HEK293T (cell line): ENCODE data around the gene SPIN1.

ENCODE experiments used
- CTCF ChIA-PET: fragments of 350-600 bp; formaldehyde crosslinking; extraction: SDS; loops from one replicate; lab custom pipeline; 2021; ENCODE audit warnings: antibody characterized with exemption, inconsistent platforms; lab: Yijun Ruan, JAX
- POLR2A ChIA-PET: fragments of 350-600 bp; formaldehyde crosslinking; extraction: SDS; loops from one replicate; lab custom pipeline; 2020; ENCODE audit warnings: antibody characterized with exemption, inconsistent platforms; lab: Yijun Ruan, JAX
- DNase-seq: peaks from one replicate; pipeline ENCODE4 v3.0.0; 2012; ENCODE audit warnings: mixed read lengths; ENCODE audit errors: extremely low spot score
- ARNT ChIP-seq: fragments of 450-650 bp; IDR thresholded peaks from 2 replicates; pipeline ENCODE4 v1.6.1; 2017; ENCODE audit warnings: mild to moderate bottlenecking
- BHLHE40 ChIP-seq: fragments of 450-650 bp; IDR thresholded peaks from 2 replicates; pipeline ENCODE4 v1.6.1; 2016; ENCODE audit warnings: mild to moderate bottlenecking, moderate library complexity, borderline replicate concordance
- CTBP1 ChIP-seq: fragments of 450-650 bp; IDR thresholded peaks from 2 replicates; pipeline ENCODE4 v1.6.1; 2016; ENCODE audit warnings: borderline replicate concordance
- ELF4 ChIP-seq: fragments of 450-650 bp; IDR thresholded peaks from 2 replicates; pipeline ENCODE4 v1.6.1; 2017; ENCODE audit warnings: antibody characterized with exemption
- FOXA1 ChIP-seq: fragments of 450-650 bp; IDR thresholded peaks from 2 replicates; pipeline ENCODE4 v1.6.1; 2016; ENCODE audit warnings: mild to moderate bottlenecking
- FOXK2 ChIP-seq: fragments of 450-650 bp; IDR thresholded peaks from 2 replicates; pipeline ENCODE4 v1.6.1; 2016; ENCODE audit warnings: mild to moderate bottlenecking
- FOXM1 ChIP-seq: fragments of 450-650 bp; IDR thresholded peaks from 2 replicates; pipeline ENCODE4 v1.6.1; 2017; ENCODE audit warnings: mild to moderate bottlenecking, borderline replicate concordance
- HDGF ChIP-seq: fragments of 450-650 bp; IDR thresholded peaks from 2 replicates; pipeline ENCODE4 v1.6.1; 2017; ENCODE audit warnings: antibody characterized with exemption, borderline replicate concordance
- L3MBTL2 ChIP-seq: fragments of 450-650 bp; conservative IDR thresholded peaks from 2 replicates; pipeline ENCODE4 v1.6.1; 2016; ENCODE audit warnings: mild to moderate bottlenecking
- LEF1 ChIP-seq: fragments of 450-650 bp; IDR thresholded peaks from 2 replicates; pipeline ENCODE4 v1.6.1; 2017; ENCODE audit warnings: mild to moderate bottlenecking, borderline replicate concordance
- NFRKB ChIP-seq: fragments of 450-650 bp; IDR thresholded peaks from 2 replicates; pipeline ENCODE4 v1.6.1; 2016; ENCODE audit warnings: mild to moderate bottlenecking, moderate library complexity
- SP1 ChIP-seq: fragments of 450-650 bp; IDR thresholded peaks from 2 replicates; pipeline ENCODE4 v1.6.1; 2017
- SUZ12 ChIP-seq: fragments of 450-650 bp; IDR thresholded peaks from 2 replicates; pipeline ENCODE4 v1.6.1; 2016; ENCODE audit warnings: mild to moderate bottlenecking
- TARDBP ChIP-seq: fragments of 450-650 bp; IDR thresholded peaks from 2 replicates; pipeline ENCODE4 v1.6.1; 2016
- ZNF384 ChIP-seq: fragments of 450-650 bp; IDR thresholded peaks from 2 replicates; pipeline ENCODE4 v1.6.1; 2016
- TF ChIP-seq, protein P1 (sequence below): fragments of 450-650 bp; IDR thresholded peaks from 2 replicates; pipeline ENCODE4 v1.6.1; 2016

Gene SPIN1

DNA sequence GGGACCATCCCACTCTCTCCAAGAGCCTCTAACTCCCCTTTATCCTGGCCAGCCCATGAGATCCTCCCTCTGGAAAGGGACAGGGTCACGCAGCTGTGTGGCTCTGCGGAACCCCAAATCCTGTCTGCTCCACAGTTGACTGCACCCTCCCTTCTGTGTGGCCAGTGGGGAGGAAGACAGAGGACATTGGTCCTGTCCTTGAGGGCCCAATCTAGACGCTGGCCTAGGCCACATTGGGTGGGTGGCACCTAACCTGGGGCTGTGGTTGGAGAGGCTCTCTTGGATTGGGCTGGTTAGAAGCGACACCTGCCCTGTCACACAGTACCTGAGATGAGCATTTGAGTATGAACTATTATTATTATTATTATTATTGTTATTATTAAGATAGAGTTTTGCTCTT lies 134.1 kb downstream of the SPIN1 start:
- DNase-seq = no peak
- ChIA-PET POLR2A (no interaction called here), CTCF (no interaction called here)
- TF ChIP-seq, protein P1, sequence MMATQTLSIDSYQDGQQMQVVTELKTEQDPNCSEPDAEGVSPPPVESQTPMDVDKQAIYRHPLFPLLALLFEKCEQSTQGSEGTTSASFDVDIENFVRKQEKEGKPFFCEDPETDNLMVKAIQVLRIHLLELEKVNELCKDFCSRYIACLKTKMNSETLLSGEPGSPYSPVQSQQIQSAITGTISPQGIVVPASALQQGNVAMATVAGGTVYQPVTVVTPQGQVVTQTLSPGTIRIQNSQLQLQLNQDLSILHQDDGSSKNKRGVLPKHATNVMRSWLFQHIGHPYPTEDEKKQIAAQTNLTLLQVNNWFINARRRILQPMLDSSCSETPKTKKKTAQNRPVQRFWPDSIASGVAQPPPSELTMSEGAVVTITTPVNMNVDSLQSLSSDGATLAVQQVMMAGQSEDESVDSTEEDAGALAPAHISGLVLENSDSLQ = no peak
- no peak for TF ChIP-seq FOXK2
- TF ChIP-seq LEF1 = no peak
- TF ChIP-seq CTBP1 = no peak
- TF ChIP-seq ZNF384 = no peak
- no peak for TF ChIP-seq NFRKB
- TF ChIP-seq ARNT = no peak
- TF ChIP-seq HDGF = no peak
- TF ChIP-seq L3MBTL2 = no peak
- TF ChIP-seq SUZ12 = no peak
- TF ChIP-seq FOXM1 = no peak

DNA sequence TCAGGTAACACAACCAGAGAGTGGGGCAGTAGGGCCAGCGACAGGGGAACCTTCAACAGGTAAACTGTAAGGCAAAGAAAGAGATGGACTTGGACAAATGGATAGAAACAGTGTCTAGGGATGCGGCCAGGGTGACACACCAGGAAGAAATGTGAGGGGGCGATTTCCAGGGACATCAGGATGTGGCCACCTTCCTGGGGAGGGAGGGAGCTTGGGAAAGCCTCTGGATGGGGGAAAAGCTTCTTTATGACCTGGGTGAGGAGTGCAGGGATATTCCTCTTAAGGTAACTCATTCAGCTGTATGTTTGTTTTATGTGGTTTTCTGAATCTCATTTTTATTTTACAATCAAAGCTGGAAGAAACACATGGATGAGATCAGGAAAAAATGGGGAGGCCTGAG lies 134.8 kb downstream of the SPIN1 start:
- TF ChIP-seq BHLHE40 (no peak), ARNT (no peak), TARDBP (no peak), FOXA1 (no peak), FOXM1 (no peak), FOXK2 (no peak), NFRKB (no peak), SP1 (no peak), HDGF (no peak), LEF1 (no peak), ZNF384 (no peak)
- POLR2A ChIA-PET = interaction anchor here (0.6 kb wide), 1 partner anchor 138 kb away, joined by 3 read pairs; no protein-coding TSS in a partner anchor
- DNase-seq = no peak
- CTCF ChIA-PET = no interaction called here

DNA sequence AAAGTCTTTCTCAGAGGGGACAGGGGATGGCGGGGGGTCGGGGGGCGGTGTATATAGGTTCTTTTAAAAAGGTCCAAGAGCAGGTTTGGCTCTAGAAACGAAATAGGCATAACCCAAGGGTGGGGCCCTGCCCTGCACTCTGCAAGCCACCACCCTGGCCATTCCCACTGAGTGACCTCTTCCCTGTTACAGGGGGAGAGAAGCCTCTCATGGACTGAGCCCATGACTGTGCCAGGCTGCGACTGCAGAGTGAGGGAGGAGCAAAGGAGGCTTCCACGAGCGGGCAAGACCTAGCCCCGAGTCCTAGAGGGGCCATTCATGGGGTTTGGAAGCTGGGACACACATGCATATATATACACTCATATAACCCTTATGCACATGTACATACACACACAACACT lies 136.7 kb downstream of the SPIN1 start:
- POLR2A ChIA-PET = no interaction called here
- TF ChIP-seq, protein P1 = no peak
- TF ChIP-seq FOXK2 = no peak
- TF ChIP-seq SP1 = no peak
- no peak for TF ChIP-seq SUZ12
- TF ChIP-seq L3MBTL2 = no peak
- no peak for TF ChIP-seq CTBP1
- no peak for TF ChIP-seq ELF4
- TF ChIP-seq HDGF = no peak
- no peak for TF ChIP-seq ARNT
- no peak for TF ChIP-seq NFRKB
- TF ChIP-seq TARDBP = no peak
- TF ChIP-seq BHLHE40 = no peak
- no peak for TF ChIP-seq LEF1
- TF ChIP-seq FOXM1 = no peak
- no peak for TF ChIP-seq FOXA1
- no peak for DNase-seq
- CTCF ChIA-PET = no interaction called here

DNA sequence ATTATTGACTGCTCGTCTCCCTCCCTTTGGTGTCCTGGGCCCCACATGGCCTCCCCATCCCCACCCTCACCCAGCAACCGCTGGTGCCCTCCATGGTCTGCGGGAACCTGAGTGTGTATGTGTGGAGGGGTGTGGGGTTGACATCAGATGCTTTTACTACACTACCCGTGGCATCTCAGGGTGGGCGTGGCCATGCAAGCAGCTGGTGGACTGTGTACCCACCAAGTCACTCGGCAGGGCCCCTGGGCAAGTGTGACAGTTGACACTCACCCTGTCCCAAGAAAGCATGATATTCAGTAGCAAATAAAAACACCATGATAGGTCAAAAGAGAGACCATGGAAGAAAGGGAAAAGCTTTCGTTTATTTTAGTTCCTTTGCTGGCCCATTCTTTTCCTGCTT lies 139.4 kb downstream of the SPIN1 start:
- DNase-seq = no peak
- ChIA-PET POLR2A (no interaction called here), CTCF (no interaction called here)
- TF ChIP-seq ARNT (no peak), ELF4 (no peak), CTBP1 (no peak), FOXA1 (no peak), SUZ12 (no peak), TARDBP (no peak), ZNF384 (no peak), BHLHE40 (no peak), NFRKB (no peak), HDGF (no peak), FOXM1 (no peak), LEF1 (no peak), L3MBTL2 (no peak), SP1 (no peak), FOXK2 (no peak)
- TF ChIP-seq, protein P1 = no peak
